GM12878 (cell line): Measurements from ENCODE around the gene VARS1. TPM values are rescaled to one million over a fixed set of nuclear protein-coding genes. Genes with fewer than 3 reads are reported as not detected.
"Not testable (repeated sequence)": the region's sequence is repeated elsewhere in the genome, so short reads cannot be mapped to it uniquely, and the experiment has no call there.

Experiments used
- ATAC-seq: fragments of 200-7000 bp; cut with Tn5 transposase; 3 replicates; pipeline ENCODE4 v1.9.1; 2020; ENCODE audit warnings: mild to moderate bottlenecking, moderate library complexity
- BruUV-seq: library from RNA; stranded (reverse); fragments of 400-500 nt; replicated peaks from 2 replicates; lab custom pipeline; 2021; lab: Mats Ljungman, UMichigan
- CTCF ChIA-PET: fragments of 300-600 bp; sonication (Branson Sonifier 250); formaldehyde crosslinking; extraction: SDS; loops from one replicate; lab custom pipeline; 2021; ENCODE audit warnings: inconsistent platforms; lab: Yijun Ruan, JAX
- POLR2A ChIA-PET: fragments of 350-600 bp; formaldehyde crosslinking; extraction: SDS; loops from one replicate; lab custom pipeline; 2021; ENCODE audit warnings: inconsistent platforms; lab: Charles Lee
- RAD21 ChIA-PET: fragments of 300-600 bp; sonication (Branson Sonifier 250); formaldehyde crosslinking; loops from one replicate; lab custom pipeline; 2023; ENCODE audit warnings: antibody characterized with exemption; ENCODE audit not compliant: unreplicated experiment; lab: Charles Lee
- SMC1A ChIA-PET: fragments of 300-600 bp; sonication (Branson Sonifier 250); formaldehyde crosslinking; loops from one replicate; lab custom pipeline; 2023; ENCODE audit not compliant: unreplicated experiment, uncharacterized antibody; lab: Charles Lee
- DNase-seq: peaks from one replicate; pipeline ENCODE4 v3.0.0-alpha.2; 2011; ENCODE audit warnings: low read depth, low spot score
- FAIRE-seq: peaks from 3 replicates; lab custom pipeline; 2011; peaks lifted over from hg19 to GRCh38; lab: Jason Lieb, UNC
- H2AFZ ChIP-seq: 2 replicates; pipeline ENCODE4 v1.6.0; 2011; ENCODE audit warnings: low read depth, low read length, control low read depth; ENCODE audit not compliant: control insufficient read depth
- H3K27ac ChIP-seq: 2 replicates; pipeline ENCODE4 v1.5.1; 2011; ENCODE audit warnings: control low read depth; ENCODE audit not compliant: control insufficient read depth, insufficient read depth
- H3K27me3 ChIP-seq, 2 experiments: replicated peaks in 1 of 2; 2 replicates each; pipeline versions ENCODE4 v1.6.0 to v1.6.1; 2011; ENCODE audit warnings: low read length in 1 of 2; ENCODE audit not compliant: control insufficient read depth in 2 of 2, insufficient read depth in 2 of 2
- H3K36me3 ChIP-seq, 2 experiments: 2 replicates each; pipeline ENCODE4 v1.5.1; 2011; ENCODE audit warnings: low read length in 1 of 2; ENCODE audit not compliant: control insufficient read depth in 2 of 2, insufficient read depth in 2 of 2
- H3K4me1 ChIP-seq: 2 replicates; pipeline ENCODE4 v1.6.1; 2011; ENCODE audit warnings: mild to moderate bottlenecking, low read length, moderate library complexity, mixed read lengths; ENCODE audit not compliant: control insufficient read depth, insufficient read depth
- H3K4me2 ChIP-seq: 2 replicates; pipeline ENCODE4 v1.6.0; 2011; ENCODE audit warnings: control low read depth; ENCODE audit not compliant: control insufficient read depth, insufficient read depth
- H3K4me3 ChIP-seq: fragments of 200-600 bp; sonication (generic); 2 replicates; pipeline ENCODE4 v1.5.1; 2016
- H3K79me2 ChIP-seq: 2 replicates; pipeline ENCODE4 v1.6.0; 2011; ENCODE audit warnings: low read length; ENCODE audit not compliant: control insufficient read depth, insufficient read depth
- H3K9ac ChIP-seq: 2 replicates; pipeline ENCODE4 v1.8.0; 2011; ENCODE audit warnings: low read length, control low read depth, mixed read lengths; ENCODE audit not compliant: control insufficient read depth, insufficient read depth
- H3K9me3 ChIP-seq: replicated peaks from 3 replicates; pipeline ENCODE4 v1.5.1; 2011; ENCODE audit warnings: mild to moderate bottlenecking, low read length; ENCODE audit not compliant: control insufficient read depth, insufficient read depth
- H4K20me1 ChIP-seq: 2 replicates; pipeline ENCODE4 v1.6.0; 2011; ENCODE audit not compliant: control insufficient read depth, insufficient read depth
- WRNIP1 ChIP-seq: IDR thresholded peaks from 2 replicates; pipeline ENCODE4 v1.6.1; 2011; ENCODE audit warnings: low read depth, low read length, improper control_type of control experiment, borderline replicate concordance
- WGBS: methylation state at CpG from one replicate; pipeline ENCODE4 v1.1.6; 2016; ENCODE audit warnings: low lambda C conversion rate; ENCODE audit not compliant: insufficient replicate concordance, insufficient coverage; ENCODE audit errors: missing lambda C conversion rate; 5-methylcytosine and 5-hydroxymethylcytosine counted together
- in situ Hi-C: fragments of 300-500 bp; cut with MboI; formaldehyde crosslinking; loops from 9 replicates; pipeline ENCODE4 v1.14.3; 2018; ENCODE audit warnings: mixed read lengths
- intact Hi-C: fragments of 100-400 bp; cut with micrococcal nuclease; formaldehyde crosslinking; loops from one replicate; pipeline ENCODE4 v1.14.2; 2022; ENCODE audit not compliant: unreplicated experiment
- polyA plus RNA-seq, 11 experiments: library from polyadenylated mRNA; depleted of rRNA in 4 of 11; unstranded in 6 of 11; stranded (reverse) in 5 of 11; fragments of >200 nt; fragmentation: Nextera tagmentation in 4 of 11; fragmentation: Illumina TruSeq in 1 of 11; extraction: Ambion mirVana in 4 of 11; extraction: Trizol in 1 of 11; gene quantifications; 1 replicate in 1 of 11; 2 replicates in 10 of 11; pipeline versions ENCODE4 v1.2.1 to v1.2.3, GENCODE V29; 2011 to 2016; ENCODE audit warnings: inconsistent platforms in 2 of 11, missing spikeins in 2 of 11, low read depth in 1 of 11
- total RNA-seq, 4 experiments: library from RNA; depleted of rRNA in 3 of 4; stranded (reverse); fragments of >200 nt in 3 of 4; fragmentation: Illumina TruSeq in 1 of 4; extraction: Trizol in 1 of 4; gene quantifications; 2 replicates each; pipeline versions ENCODE4 v1.2.1 to v1.2.3, GENCODE V29; 2013 to 2021
- TF ChIP-seq, protein P1 (sequence below): IDR thresholded peaks from 2 replicates; pipeline ENCODE4 v1.6.1; 2012; ENCODE audit warnings: low read depth, low read length, improper control_type of control experiment

The VARS1 gene
- total and polyA plus RNA-seq, 10 of the 15 experiments (the other 5 are each of a cell fraction or from before 2014, with no cell fraction given): 1.2 to 243 (median 80.7) TPM

DNA sequence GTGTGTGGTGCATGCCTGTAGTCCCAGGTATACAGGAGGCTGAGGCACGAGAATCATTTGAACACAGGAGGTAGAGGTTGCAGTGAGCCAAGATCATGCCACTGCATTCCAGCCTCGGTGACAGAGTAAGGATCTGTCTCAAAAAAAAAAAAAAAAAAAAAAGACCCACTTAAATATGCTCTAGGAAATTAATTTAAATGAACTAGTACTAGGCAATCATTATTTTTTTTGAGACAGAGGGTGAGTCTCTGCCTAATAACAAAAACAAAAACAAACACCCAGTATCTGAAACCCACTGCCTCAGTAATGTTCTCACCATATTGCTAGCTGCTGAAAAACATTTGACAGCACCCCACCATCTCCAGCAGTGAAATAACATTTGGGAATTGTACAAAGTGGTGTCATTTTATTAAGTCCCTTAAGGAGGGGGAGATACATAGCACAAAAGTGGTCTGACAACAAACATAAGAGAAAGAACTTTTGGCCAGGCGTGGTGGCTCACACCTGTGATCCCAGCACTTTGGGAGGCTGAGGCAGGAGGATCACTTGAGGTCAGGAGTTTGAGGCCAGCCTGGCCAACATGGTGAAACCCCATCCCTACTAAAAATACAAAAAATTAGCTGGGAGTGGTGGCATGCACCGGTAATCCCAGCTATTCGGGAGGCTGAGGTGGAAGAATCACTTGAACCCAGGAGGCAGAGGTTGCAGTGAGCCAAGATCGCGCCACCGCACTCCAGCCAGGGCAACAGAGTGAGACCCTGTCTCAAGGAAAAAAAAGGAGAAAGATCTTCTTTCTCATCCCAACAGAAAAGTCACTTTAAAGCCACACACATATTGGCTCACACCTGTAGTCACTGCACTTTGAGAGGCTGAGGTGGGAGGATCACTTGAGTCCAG lies 5.7 kb upstream of the VARS1 start:
- RAD21 ChIA-PET: interaction anchor here (0.6 kb wide), 1 partner anchor 13 kb away, joined by 3 read pairs; no protein-coding TSS in a partner anchor
- H4K20me1 ChIP-seq, FAIRE-seq, H3K27me3 ChIP-seq, H3K4me2 ChIP-seq, H3K4me3 ChIP-seq, ATAC-seq, intact Hi-C loops, H3K9ac ChIP-seq, H3K9me3 ChIP-seq, H3K4me1 ChIP-seq, H3K36me3 ChIP-seq, BruUV-seq, H3K27ac ChIP-seq, DNase-seq, H2AFZ ChIP-seq, in situ Hi-C loops: not testable (repeated sequence)
- peaks cover 10% of the 10 kb centered on the region for H3K79me2 ChIP-seq
- CTCF ChIA-PET: interaction anchor here (0.6 to 1.4 kb wide), 5 partner anchors 10 to 113 kb away, joined by 3 to 9 read pairs (median 4); no protein-coding TSS in a partner anchor
- WGBS: 94% methylated on average over 8 of the region's 8 CpGs
- POLR2A ChIA-PET: interaction anchor here (0.6 to 0.7 kb wide), 3 partner anchors 24 to 39 kb away, joined by 3 to 4 read pairs (median 3); no protein-coding TSS in a partner anchor
- SMC1A ChIA-PET: interaction anchor here (1.3 kb wide), 1 partner anchor 12 kb away, joined by 4 read pairs; no protein-coding TSS in a partner anchor

GRCh38 chr6:31799781-31800180 lies 4.2 kb upstream of the VARS1 start:
- FAIRE-seq (no peak), DNase-seq (no peak), ATAC-seq (no peak)
- Histone ChIP-seq H3K9ac (no peak overlapping the region), H3K4me3 (no peak overlapping the region), H3K9me3 (no peaks in the 10 kb centered on the region), H3K36me3 (peaks cover 3% of the 10 kb centered on the region in 2 experiments; a peak in 2 of 4 replicates), H3K4me1 (peaks cover 4% of the 10 kb centered on the region; the same call in 1 of the 2 replicates), H3K27ac (no peak overlapping the region), H3K79me2 (peaks cover 10% of the 10 kb centered on the region), H3K27me3 (no peaks in the 10 kb centered on the region), H3K4me2 (no peak overlapping the region), H4K20me1 (no peaks in the 10 kb centered on the region), H2AFZ (no peak overlapping the region)
- in situ Hi-C loops: no loop called here
- no TSS peak for BruUV-seq
- intact Hi-C loops: loop anchor here (5.0 kb wide), 1 partner anchor 33 kb away; no protein-coding TSS in a partner anchor
- POLR2A ChIA-PET: interaction anchor here (0.7 to 1.5 kb wide), 4 partner anchors 14 to 36 kb away, joined by 3 to 9 read pairs (median 4); no protein-coding TSS in a partner anchor
- CTCF ChIA-PET: interaction anchor here (1.0 to 2.7 kb wide), 5 partner anchors 9 to 143 kb away, joined by 3 to 10 read pairs (median 6); no protein-coding TSS in a partner anchor
- over 99% methylated on average over 12 of the region's 12 CpGs for WGBS
- TF ChIP-seq, protein P1, sequence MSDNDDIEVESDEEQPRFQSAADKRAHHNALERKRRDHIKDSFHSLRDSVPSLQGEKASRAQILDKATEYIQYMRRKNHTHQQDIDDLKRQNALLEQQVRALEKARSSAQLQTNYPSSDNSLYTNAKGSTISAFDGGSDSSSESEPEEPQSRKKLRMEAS: no peak
- TF ChIP-seq WRNIP1: no peak
- SMC1A ChIA-PET: no interaction called here
- RAD21 ChIA-PET: interaction anchor here (1.4 kb wide), 2 partner anchors 28 to 30 kb away, joined by 3 to 4 read pairs; partner anchors contain the start of gene HSPA1B
